ENCODE results near the gene TOX2.

The TOX2 gene

GRCh38 chr20:43917380-43917779 is 2.7 kb downstream of the TOX2 start:
- DNase-seq, result no peak
- Histone ChIP-seq H3K27me3 (no peaks in the 10 kb centered on the region), H3K9me3 (no peaks in the 10 kb centered on the region), H3K36me3 (no peaks in the 10 kb centered on the region), H3K4me3 (ENCODE audit: low read depth, low read length) (no peak overlapping the region), H3K4me1 (no peaks in the 10 kb centered on the region)
- TF ChIP-seq CTCF (IDR thresholded peaks at IDR 0.05; ENCODE audit: low read depth, low read length), result no peak

- Histone ChIP-seq H3K36me3 (no peaks in the 10 kb centered on the region), H3K4me3 (ENCODE audit: low read depth, low read length) (no peak overlapping the region), H3K4me1 (no peaks in the 10 kb centered on the region), H3K27me3 (no peaks in the 10 kb centered on the region), H3K9me3 (no peaks in the 10 kb centered on the region)
- TF ChIP-seq CTCF (IDR thresholded peaks at IDR 0.05; ENCODE audit: low read depth, low read length), result no peak
- no peak for DNase-seq
Measured at GRCh38 chr20:43919686-43920403, 5.2 kb downstream of the TOX2 start.

GRCh38 chr20:43920797-43921196 is 6.1 kb downstream of the TOX2 start:
- H3K4me3 ChIP-seq (ENCODE audit: low read depth, low read length), result no peak overlapping the region
- H3K9me3 ChIP-seq, result no peaks in the 10 kb centered on the region
- H3K27me3 ChIP-seq, result no peaks in the 10 kb centered on the region
- no peak for DNase-seq
- TF ChIP-seq CTCF (IDR thresholded peaks at IDR 0.05; ENCODE audit: low read depth, low read length), result no peak
- H3K4me1 ChIP-seq, result 0 out of 2 replicates have a peak, but pooled peaks cover 2% of the 10 kb centered on the region
- no peaks in the 10 kb centered on the region for H3K36me3 ChIP-seq

GRCh38 chr20:43921227-43921780 is 6.7 kb downstream of the TOX2 start:
- H3K36me3 ChIP-seq, result no peaks in the 10 kb centered on the region
- H3K9me3 ChIP-seq, result no peaks in the 10 kb centered on the region
- no peak for TF ChIP-seq CTCF (IDR thresholded peaks at IDR 0.05; ENCODE audit: low read depth, low read length)
- H3K4me3 ChIP-seq (ENCODE audit: low read depth, low read length), result no peak overlapping the region
- H3K27me3 ChIP-seq, result no peaks in the 10 kb centered on the region
- H3K4me1 ChIP-seq, result 0 out of 2 replicates have a peak, but pooled peaks cover 2% of the 10 kb centered on the region
- DNase-seq, result no peak

GRCh38 chr20:43922614-43923013 is 8.0 kb downstream of the TOX2 start:
- 0 out of 2 replicates have a peak, but pooled peaks cover 2% of the 10 kb centered on the region for H3K4me1 ChIP-seq
- no peaks in the 10 kb centered on the region for H3K36me3 ChIP-seq
- no peak for TF ChIP-seq CTCF (IDR thresholded peaks at IDR 0.05; ENCODE audit: low read depth, low read length)
- no peaks in the 10 kb centered on the region for H3K27me3 ChIP-seq
- H3K9me3 ChIP-seq, result no peaks in the 10 kb centered on the region
- DNase-seq, result no peak
- H3K4me3 ChIP-seq (ENCODE audit: low read depth, low read length), result no peak overlapping the region

GRCh38 chr20:43923322-43923721 is 8.7 kb downstream of the TOX2 start:
- TF ChIP-seq CTCF (IDR thresholded peaks at IDR 0.05; ENCODE audit: low read depth, low read length), result no peak
- Histone ChIP-seq H3K27me3 (no peaks in the 10 kb centered on the region), H3K4me1 (0 out of 2 replicates have a peak, but pooled peaks cover 2% of the 10 kb centered on the region), H3K9me3 (no peaks in the 10 kb centered on the region), H3K36me3 (no peaks in the 10 kb centered on the region), H3K4me3 (ENCODE audit: low read depth, low read length) (no peak overlapping the region)
- no peak for DNase-seq

Data from BE2C (cell line).